NB4 (cell line): ENCODE measurements around the gene SSB.
A peak's percentile ranks its signal among the peaks of the same experiment; 100 is the strongest.

Source experiments
- CTCF ChIP-seq: IDR thresholded peaks from one replicate; pipeline ENCODE4 v1.5.1; 2012; ENCODE audit warnings: low read depth, low read length
- MYC ChIP-seq: IDR thresholded peaks from 2 replicates; pipeline ENCODE4 v1.6.1; 2011; ENCODE audit warnings: low read depth, low read length
- POLR2A ChIP-seq: IDR thresholded peaks from 2 replicates; pipeline ENCODE4 v1.6.1; 2011; ENCODE audit warnings: mild to moderate bottlenecking; ENCODE audit not compliant: insufficient read length; ENCODE audit errors: extremely low read depth

- TF ChIP-seq CTCF: no peak
- no peak for TF ChIP-seq POLR2A
- 0 out of 2 replicates have a peak, but pooled peaks have one; percentile 19 for TF ChIP-seq MYC
Measured at GRCh38 chr2:169823996-169824372, 25.3 kb downstream of the SSB start.
